DMS153 treated with DMSO at 0.1 percent for 48 hours (cell line): ENCODE results near the gene TNS1.

Experiments
- DNase-seq: peaks from one replicate; lab custom pipeline; 2025; ENCODE audit not compliant: unreplicated experiment; lab: John Stamatoyannopoulos, UW

The TNS1 gene

GRCh38 chr2:217902379-217903141 lies 100.2 kb downstream of the TNS1 start:
- no peak for DNase-seq

GRCh38 chr2:217901835-217902378 lies 100.9 kb downstream of the TNS1 start:
- DNase-seq = no peak

DNA sequence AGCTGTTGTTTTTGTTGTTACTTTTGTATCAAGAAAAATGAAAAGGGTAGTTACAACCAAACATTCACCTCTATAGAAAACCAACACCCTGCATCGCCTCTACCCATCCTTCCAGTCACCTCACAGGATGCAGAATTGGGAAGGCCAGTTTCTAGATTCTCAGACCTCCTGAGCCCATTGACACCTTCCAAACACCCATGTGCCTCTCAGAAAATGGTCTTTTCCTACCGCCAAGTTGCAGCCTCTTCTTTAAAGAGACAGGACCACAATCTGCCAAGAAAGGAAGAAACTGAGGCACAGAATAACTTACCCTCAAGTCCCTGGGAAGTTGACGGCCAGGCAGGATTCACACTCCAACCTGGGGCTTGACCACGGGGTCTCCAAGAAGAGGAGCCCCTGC lies 101.4 kb downstream of the TNS1 start:
- no peak for DNase-seq

GRCh38 chr2:217900780-217901360 lies 101.9 kb downstream of the TNS1 start:
- no peak for DNase-seq

DNA sequence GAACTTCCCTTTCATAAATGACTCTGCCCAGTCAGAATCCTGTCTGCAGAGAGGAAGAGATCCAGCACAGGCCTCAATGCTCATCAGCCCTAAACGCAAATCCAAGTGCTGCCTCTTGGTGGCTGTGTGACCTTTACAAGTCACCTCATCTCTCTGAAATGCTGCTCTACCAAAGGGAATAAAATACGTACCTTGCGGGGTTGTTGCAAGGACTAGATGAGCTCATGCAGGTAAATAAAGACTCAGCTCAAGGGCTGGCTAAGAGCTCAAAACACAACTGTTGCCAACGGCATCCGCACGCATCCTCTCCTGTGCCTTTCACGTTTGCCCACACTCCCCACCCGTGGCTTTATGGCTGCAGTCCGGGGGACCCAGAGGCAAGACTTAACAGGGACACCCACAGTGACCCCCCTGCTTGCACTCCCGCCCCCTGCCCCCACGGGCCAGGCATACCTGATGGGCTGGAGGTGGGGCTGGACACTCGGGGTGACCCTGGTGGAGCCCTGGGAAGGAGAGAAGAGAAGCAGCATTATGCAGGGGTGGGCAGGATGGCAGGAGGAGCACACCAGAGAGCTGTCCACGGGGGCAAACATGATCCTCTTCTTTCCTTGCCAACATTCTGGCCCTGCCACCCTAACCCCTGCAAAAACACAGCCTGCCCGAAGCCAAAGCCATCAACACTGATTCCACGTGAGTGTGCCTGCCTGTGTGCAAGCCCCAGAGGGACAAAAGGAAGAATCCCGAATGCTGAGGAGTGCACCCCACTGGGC lies 102.6 kb downstream of the TNS1 start:
- no peak for DNase-seq

- DNase-seq = no peak
Measured at GRCh38 chr2:217899231-217900009, 103.4 kb downstream of the TNS1 start.

GRCh38 chr2:217897816-217898806 lies 104.7 kb downstream of the TNS1 start:
- DNase-seq = no peak

- DNase-seq = no peak
Measured at GRCh38 chr2:217897091-217897715, 105.6 kb downstream of the TNS1 start.

GRCh38 chr2:217895070-217895635 lies 107.6 kb downstream of the TNS1 start:
- DNase-seq = no peak

- no peak for DNase-seq
Measured at GRCh38 chr2:217893440-217893839, 109.4 kb downstream of the TNS1 start.

- DNase-seq = no peak
Measured at GRCh38 chr2:217892560-217892959, 110.2 kb downstream of the TNS1 start.

DNA sequence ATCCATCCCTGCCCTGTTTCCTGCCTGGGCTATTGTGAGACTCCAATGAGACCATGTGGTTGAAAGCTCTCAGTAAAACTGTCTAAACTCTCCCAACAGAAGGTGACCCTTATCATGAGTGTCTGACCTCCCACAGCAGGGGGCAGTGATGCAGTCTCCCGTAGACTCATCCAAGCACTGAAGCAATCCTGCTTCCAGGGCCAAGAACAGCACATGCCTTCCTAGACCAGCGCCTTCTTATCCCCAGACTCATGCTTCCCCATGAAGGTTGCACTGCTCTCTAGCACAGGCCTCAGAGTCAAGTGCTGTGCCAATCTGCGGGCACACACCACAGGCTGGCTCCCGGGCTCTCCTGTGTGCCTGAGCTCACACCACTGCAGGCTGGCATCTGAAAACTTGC lies 112.3 kb downstream of the TNS1 start:
- DNase-seq = no peak

GRCh38 chr2:217889656-217890055 lies 113.1 kb downstream of the TNS1 start:
- DNase-seq = no peak

GRCh38 chr2:217887841-217888701 lies 114.7 kb downstream of the TNS1 start:
- no peak for DNase-seq

DNA sequence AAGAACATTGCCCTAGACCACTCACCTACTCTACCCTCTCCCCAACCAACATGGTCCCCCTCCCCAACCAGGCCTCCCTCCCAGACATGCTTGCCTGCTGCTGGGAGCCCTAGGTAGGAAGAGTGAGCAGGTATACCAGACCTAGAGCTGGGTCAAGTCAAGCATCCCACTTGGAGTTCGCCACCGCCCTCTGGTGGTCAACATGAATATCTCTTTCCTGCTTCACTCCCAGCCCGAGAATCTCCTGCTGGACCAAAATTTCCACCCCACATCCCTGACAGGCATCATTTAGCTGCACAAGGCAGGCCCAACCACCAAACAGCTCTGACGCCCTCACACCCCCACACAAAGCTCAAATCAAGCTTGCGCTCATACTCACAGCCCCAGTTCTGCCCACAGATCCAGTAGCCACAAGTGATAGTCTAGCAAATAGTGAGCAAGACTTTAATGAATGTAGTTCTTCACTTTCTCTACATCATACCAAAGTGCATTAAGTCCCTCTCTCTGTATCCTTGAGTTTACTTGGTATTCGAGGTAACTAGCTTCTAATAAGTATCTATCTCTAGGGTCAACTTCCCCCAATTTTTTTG lies 116.0 kb downstream of the TNS1 start:
- peak; percentile 43 for DNase-seq

DNA sequence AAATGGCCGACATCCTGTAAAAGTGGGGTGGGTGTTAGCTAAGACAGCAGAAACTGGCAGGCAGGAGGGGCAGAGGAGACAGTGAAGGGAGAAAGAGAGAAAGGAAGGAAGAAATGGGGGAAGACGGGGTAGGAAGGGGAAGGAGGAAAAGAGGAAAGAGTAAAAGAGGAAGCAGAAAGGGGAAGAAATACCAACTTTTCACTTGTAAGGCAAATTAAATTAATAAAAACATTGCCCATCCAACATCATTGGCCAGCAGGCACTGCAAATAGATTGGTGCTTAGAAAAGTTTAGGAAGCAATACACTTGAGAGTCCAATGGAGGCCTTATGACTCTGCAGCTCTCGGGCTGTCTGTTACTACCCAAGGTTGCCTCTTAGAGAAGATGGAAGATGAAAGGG lies 116.7 kb downstream of the TNS1 start:
- no peak for DNase-seq

GRCh38 chr2:217884985-217885384 lies 117.8 kb downstream of the TNS1 start:
- DNase-seq = no peak

DNA sequence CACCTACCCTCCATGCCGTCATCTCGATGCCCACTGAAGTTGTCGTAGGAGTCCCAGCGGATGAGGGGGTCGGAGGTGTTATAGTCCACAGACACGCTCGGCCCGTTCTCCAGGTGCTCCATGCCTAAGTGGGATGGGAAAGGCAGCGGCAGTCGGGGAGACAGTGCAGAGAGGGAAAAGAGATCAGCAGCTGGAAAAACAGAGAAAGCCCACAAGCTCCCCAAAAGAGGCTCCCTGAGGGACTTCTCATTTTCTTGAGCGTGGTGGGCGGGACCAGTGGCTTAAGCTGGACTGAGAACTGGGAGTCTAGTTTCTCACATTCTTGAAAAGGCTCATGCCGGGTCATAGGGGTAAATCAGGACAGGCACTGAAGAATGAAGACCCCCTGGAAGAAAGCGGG lies 121.9 kb downstream of the TNS1 start:
- no peak for DNase-seq
